Skeletal muscle cell (primary cell): ENCODE results near the gene TEX101.

Source experiments
- DNase-seq: peaks from one replicate; pipeline ENCODE4 v3.0.0-alpha.2; 2010; ENCODE audit warnings: low read depth
- H3K4me3 ChIP-seq: 2 replicates; pipeline ENCODE4 v1.5.1; 2011; ENCODE audit warnings: low read depth, mild to moderate bottlenecking, control low read depth, low read length, moderate library complexity

The TEX101 gene

GRCh38 chr19:43466793-43467192, 52.1 kb downstream of the TEX101 start:
- DNase-seq = no peak

GRCh38 chr19:43467276-43467675, 52.6 kb downstream of the TEX101 start:
- DNase-seq = no peak

More at GRCh38 chr19:43466793-43467192, 52.1 kb downstream of the TEX101 start:
- H3K4me3 ChIP-seq = no peak overlapping the region

GRCh38 chr19:43467730-43468129, 53.0 kb downstream of the TEX101 start:
- DNase-seq = peak; percentile 36
- H3K4me3 ChIP-seq = no peak overlapping the region

More at GRCh38 chr19:43467276-43467675, 52.6 kb downstream of the TEX101 start:
- no peak overlapping the region for H3K4me3 ChIP-seq
